Measurements from ENCODE around the gene CCDC85B. TPM values are rescaled to one million over a fixed set of nuclear protein-coding genes. Genes with fewer than 3 reads are reported as not detected.
A peak's percentile ranks its signal among the peaks of the same experiment; 100 is the strongest.

Gene CCDC85B
- total RNA-seq, 1 donor from 2014 or later: 29.3 TPM

- no peak for DNase-seq (ENCODE audit: low read depth, low spot score)
- peak overlapping the region; percentile 66 for H3K4me3 Mint-ChIP-seq
- no peak for TF ChIP-seq CTCF (conservative IDR thresholded peaks at IDR 0.05)
- peaks cover 7% of the 10 kb centered on the region for H3K9me3 Mint-ChIP-seq
- H3K4me1 Mint-ChIP-seq: peaks cover 11% of the 10 kb centered on the region
- H3K27me3 Mint-ChIP-seq (ENCODE audit: low read depth): peaks cover 41% of the 10 kb centered on the region
- no peak overlapping the region for H3K27ac Mint-ChIP-seq (ENCODE audit: unreplicated experiment)
- H3K36me3 Mint-ChIP-seq (ENCODE audit: low read depth): peaks cover 22% of the 10 kb centered on the region
These were observed 41.1 kb upstream of the CCDC85B start for GRCh38 chr11:65849366-65849765.

GRCh38 chr11:65849771-65850216 is 40.7 kb upstream of the CCDC85B start:
- Mint-ChIP-seq H3K4me3 (peak overlapping the region; percentile 89), H3K27ac (ENCODE audit: unreplicated experiment) (no peak overlapping the region), H3K27me3 (ENCODE audit: low read depth) (peaks cover 44% of the 10 kb centered on the region), H3K9me3 (peaks cover 7% of the 10 kb centered on the region), H3K36me3 (ENCODE audit: low read depth) (peaks cover 26% of the 10 kb centered on the region), H3K4me1 (peaks cover 15% of the 10 kb centered on the region)
- no peak for DNase-seq (ENCODE audit: low read depth, low spot score)
- TF ChIP-seq CTCF (conservative IDR thresholded peaks at IDR 0.05): no peak

- H3K27ac Mint-ChIP-seq (ENCODE audit: unreplicated experiment): no peak overlapping the region
- TF ChIP-seq CTCF (conservative IDR thresholded peaks at IDR 0.05): no peak
- DNase-seq (ENCODE audit: low read depth, low spot score): no peak
- peaks cover 19% of the 10 kb centered on the region for H3K4me1 Mint-ChIP-seq
- H3K27me3 Mint-ChIP-seq (ENCODE audit: low read depth): peaks cover 45% of the 10 kb centered on the region
- H3K36me3 Mint-ChIP-seq (ENCODE audit: low read depth): peaks cover 31% of the 10 kb centered on the region
- H3K9me3 Mint-ChIP-seq: peaks cover 7% of the 10 kb centered on the region
- H3K4me3 Mint-ChIP-seq: peak overlapping the region; percentile 89
These were observed 40.0 kb upstream of the CCDC85B start for GRCh38 chr11:65850217-65851082.

- peak overlapping the region; percentile 89 for H3K4me3 Mint-ChIP-seq
- peaks cover 48% of the 10 kb centered on the region for H3K27me3 Mint-ChIP-seq (ENCODE audit: low read depth)
- peaks cover 26% of the 10 kb centered on the region for H3K4me1 Mint-ChIP-seq
- H3K27ac Mint-ChIP-seq (ENCODE audit: unreplicated experiment): no peak overlapping the region
- peaks cover 7% of the 10 kb centered on the region for H3K9me3 Mint-ChIP-seq
- peaks cover 37% of the 10 kb centered on the region for H3K36me3 Mint-ChIP-seq (ENCODE audit: low read depth)
- peak; percentile 66 for TF ChIP-seq CTCF (conservative IDR thresholded peaks at IDR 0.05)
- peak; percentile 51 for DNase-seq (ENCODE audit: low read depth, low spot score)
These were observed 39.3 kb upstream of the CCDC85B start for GRCh38 chr11:65851083-65851579.

- Mint-ChIP-seq H3K36me3 (ENCODE audit: low read depth) (peaks cover 45% of the 10 kb centered on the region), H3K4me1 (peaks cover 35% of the 10 kb centered on the region), H3K4me3 (peak overlapping the region; percentile 89), H3K27me3 (ENCODE audit: low read depth) (peaks cover 56% of the 10 kb centered on the region), H3K9me3 (peaks cover 7% of the 10 kb centered on the region), H3K27ac (ENCODE audit: unreplicated experiment) (no peak overlapping the region)
- no peak for TF ChIP-seq CTCF (conservative IDR thresholded peaks at IDR 0.05)
- no peak for DNase-seq (ENCODE audit: low read depth, low spot score)
These were observed 38.5 kb upstream of the CCDC85B start for GRCh38 chr11:65851811-65852507.

Data from neural crest cell (in vitro differentiated cells).